Measurements from ENCODE around the gene CCL20. TPM values are rescaled to one million over a fixed set of nuclear protein-coding genes. Genes with fewer than 3 reads are reported as not detected.
"Not testable (repeated sequence)": the region's sequence is repeated elsewhere in the genome, so short reads cannot be mapped to it uniquely, and the experiment has no call there.

CCL20 gene
- polyA plus RNA-seq (ENCODE audit: insufficient read length in 4 of 4) = under 1 TPM; 0.23 to 0.61 (median 0.42) TPM

GRCh38 chr2:227813562-227814353 is at the start of gene CCL20:
Gene CCL20 (plus strand): TSS chr2:227813842. CDS start chr2:227813912, 70 bp downstream.
- no peak for DNase-seq (ENCODE audit: low read depth in 4 of 4, low spot score in 2 of 4)

DNA sequence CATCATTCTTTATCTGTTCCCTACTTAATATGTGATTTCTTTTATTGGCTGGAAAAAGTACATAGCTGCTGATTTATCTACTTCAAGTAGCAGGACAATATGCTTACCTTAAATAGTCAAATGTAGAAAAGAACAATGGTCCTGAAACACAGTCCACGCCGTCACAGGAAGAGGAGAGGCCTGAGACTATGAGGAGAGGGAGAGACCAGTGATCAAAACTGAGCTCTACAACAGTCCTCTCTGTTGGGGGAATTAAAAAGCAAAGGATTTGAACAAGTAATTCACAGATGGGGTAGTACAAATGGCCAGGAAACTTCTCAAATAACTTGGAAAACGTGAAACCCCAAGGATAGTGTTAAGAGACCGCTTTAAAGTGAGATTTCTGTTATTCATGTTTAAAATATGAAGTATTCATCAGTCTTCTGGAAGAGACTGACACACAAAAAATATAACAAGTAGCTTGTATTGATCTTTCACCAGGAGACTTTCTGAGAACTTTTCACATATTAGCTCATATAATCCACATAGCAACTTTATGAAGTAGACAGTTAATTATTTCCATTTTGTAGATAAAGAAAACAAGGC is 47.8 kb upstream of the CCL20 start:
- DNase-seq (ENCODE audit: low read depth in 4 of 4, low spot score in 2 of 4) = no peak

DNA sequence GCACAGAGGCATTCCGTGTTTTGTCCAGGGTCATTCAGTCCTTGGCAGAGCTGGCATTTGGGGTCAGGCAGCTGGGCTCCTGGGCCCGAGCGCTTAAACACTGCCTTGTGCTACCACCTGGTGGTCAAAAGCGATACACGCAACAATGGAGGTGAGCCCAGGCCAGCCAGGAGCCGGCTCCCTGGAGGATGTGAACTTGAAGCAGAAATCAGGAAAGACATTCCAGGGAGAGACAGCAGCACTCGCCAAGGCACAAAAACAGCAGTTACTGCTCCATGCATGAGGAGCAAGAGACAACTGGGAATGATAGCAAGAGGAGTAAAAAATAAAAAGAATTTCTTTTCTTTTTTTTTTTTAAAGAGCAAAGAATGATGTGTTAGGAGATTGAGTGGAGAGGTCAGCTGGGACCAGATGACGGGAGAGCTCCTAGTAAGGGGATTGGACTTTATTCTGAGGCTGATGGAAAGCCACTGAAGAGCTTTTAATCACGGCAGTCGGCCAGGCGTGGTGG is 47.2 kb upstream of the CCL20 start:
- peak in 3 of 4 donors; percentile 50 to 73 (median 53) for DNase-seq (ENCODE audit: low read depth in 4 of 4, low spot score in 2 of 4)

DNA sequence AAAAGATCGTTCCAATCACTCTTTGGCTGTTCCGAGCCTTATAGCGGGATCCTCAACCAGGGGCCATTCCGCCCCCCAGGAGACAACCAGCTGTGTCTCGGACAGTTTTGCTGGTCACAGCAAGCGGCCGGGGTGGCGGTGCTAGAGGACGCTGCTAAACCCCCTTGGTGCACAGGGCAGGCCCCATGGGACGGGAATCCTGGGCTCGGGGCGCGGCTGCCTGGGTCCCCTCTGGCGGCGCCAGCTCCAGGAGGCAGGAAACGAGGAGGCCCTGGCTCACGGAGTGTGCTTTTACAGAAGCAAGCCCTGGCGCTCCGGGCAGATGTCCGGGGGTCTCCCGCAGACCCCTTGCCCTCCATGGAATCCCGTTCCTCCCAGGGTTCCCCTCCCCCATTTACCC is 45.8 kb upstream of the CCL20 start:
- DNase-seq (ENCODE audit: low read depth in 4 of 4, low spot score in 2 of 4) = no peak

DNA sequence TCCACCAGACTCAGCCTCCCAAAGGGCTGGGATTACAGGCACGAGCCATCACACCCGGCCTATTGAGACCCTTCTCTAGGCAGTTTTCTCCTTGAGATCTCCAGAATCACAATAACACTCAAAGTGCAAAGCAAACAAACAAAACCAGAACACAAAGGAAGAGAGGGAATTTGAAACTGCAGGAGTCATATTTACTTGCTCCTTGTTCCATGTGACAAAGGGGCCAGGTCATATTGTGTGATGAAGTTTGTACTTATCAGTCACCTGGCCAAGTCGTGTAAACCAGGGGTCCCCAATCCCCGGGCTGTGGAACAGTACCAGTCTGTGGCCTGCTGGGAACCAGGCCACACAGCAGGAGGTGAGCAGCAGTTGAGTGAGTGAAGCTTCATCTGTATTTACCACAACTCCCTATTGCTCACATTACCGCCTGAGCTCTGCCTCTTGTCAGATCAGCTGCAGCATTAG is 41.4 kb upstream of the CCL20 start:
- no peak for DNase-seq (ENCODE audit: low read depth in 4 of 4, low spot score in 2 of 4)

- no peak for DNase-seq (ENCODE audit: low read depth in 4 of 4, low spot score in 2 of 4)
These were observed 40.7 kb upstream of the CCL20 start for GRCh38 chr2:227772932-227773331.

- no peak for DNase-seq (ENCODE audit: low read depth in 4 of 4, low spot score in 2 of 4)
These were observed 39.5 kb upstream of the CCL20 start for GRCh38 chr2:227774011-227774624.

DNA sequence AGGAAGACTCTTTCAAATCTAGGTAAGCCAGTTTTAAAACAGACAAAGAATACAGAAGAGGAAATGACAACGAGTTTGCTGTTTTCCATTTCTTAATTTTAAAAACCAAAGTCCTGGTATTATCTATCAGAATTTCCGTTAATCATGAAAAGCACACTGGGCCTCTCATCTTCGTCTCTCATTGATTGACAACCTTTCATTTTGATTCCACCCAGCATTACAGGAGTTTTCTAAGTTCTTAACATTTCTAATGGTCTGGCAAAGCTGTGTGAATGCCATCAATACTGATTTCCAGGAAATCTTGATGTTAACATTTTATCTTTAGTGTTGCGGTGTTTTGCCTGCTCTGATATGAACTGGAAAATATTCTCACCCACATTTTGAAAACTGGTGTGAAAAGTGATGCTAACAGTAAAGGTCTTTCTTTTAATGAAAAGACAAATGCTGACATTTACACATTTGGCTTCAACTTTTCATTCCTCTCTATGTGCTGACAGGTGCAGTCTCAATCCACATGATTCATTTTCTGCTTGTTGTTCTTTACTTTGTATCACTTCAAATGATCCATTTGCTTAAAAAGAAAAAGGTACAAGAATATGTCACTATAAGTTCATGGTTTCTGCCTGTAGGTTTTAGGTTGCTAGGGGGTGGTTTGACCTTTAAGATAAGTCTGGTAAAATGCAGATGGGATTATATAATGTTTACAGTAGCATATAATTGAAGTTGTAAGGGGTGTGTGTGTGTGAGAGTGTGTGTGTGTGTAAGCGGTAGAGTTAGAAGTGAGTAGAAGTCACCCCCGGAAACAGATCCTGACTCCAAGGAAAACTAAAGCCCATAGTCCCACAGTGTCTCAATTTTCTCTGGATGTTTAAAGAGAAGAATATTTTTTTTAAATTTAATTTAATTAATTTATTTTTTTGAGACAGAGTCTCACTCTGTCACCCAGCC is 38.5 kb upstream of the CCL20 start:
- no peak for DNase-seq (ENCODE audit: low read depth in 4 of 4, low spot score in 2 of 4)

GRCh38 chr2:227780981-227781615 is 32.5 kb upstream of the CCL20 start:
- DNase-seq (ENCODE audit: low read depth in 4 of 4, low spot score in 2 of 4) = peak in 1 of 4 donors; percentile 21

GRCh38 chr2:227781841-227782240 is 31.8 kb upstream of the CCL20 start:
- DNase-seq (ENCODE audit: low read depth in 4 of 4, low spot score in 2 of 4) = no peak

GRCh38 chr2:227782804-227783203 is 30.8 kb upstream of the CCL20 start:
- DNase-seq (ENCODE audit: low read depth in 4 of 4, low spot score in 2 of 4) = no peak

- no peak for DNase-seq (ENCODE audit: low read depth in 4 of 4, low spot score in 2 of 4)
These were observed 30.1 kb upstream of the CCL20 start for GRCh38 chr2:227783404-227784138.

- no peak for DNase-seq (ENCODE audit: low read depth in 4 of 4, low spot score in 2 of 4)
These were observed 28.3 kb upstream of the CCL20 start for GRCh38 chr2:227785293-227785692.

DNA sequence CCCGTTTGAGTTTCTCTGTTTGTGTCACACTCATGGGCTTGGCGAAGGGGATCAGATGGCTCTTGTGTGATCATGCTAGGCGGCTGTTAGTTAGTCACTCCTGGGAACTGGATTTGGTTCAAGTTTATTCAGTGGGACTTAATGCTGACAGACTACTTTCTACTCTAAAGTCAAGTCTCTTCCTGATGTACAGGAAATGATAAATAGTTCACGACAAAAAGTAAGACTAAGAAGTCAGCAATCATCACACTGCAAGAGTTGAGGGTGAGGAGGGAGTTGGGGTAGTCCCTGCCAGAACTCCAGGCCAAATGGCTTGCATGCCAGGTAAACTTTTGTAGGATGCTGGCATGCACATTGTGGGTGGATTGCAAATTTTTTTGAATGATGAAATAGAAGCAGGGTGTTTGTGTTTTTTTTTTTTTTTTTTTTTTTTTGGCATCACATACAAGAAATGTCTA is 25.1 kb upstream of the CCL20 start:
- no peak for DNase-seq (ENCODE audit: low read depth in 4 of 4, low spot score in 2 of 4)

- no peak for DNase-seq (ENCODE audit: low read depth in 4 of 4, low spot score in 2 of 4)
These were observed 23.8 kb upstream of the CCL20 start for GRCh38 chr2:227789803-227790202.

DNA sequence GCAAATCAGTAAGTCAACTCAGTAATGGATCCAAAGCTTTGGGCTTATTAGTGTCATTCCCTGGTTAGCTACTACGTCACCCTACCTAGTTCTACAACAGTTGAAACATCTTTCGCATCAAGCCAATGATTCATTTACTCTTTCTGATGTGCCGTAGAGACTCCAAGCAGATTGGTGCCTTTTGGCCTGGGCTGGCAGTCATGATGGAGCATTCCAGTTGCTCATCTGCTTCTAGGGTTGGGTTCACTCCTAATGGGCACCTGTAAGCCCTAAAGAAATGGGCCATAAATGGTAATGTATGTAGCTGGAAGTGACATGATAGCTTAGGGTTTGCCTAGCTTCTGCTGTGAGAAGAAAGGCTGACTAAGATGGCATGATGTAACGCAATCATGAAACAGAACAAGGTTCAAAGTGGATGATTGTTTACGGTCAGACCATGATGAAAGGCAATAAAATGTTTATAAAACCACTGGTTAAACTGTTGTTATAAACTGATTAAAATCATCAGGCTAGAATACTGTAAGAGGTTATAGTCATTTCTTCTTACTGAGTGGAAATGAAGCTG is 20.4 kb upstream of the CCL20 start:
- no peak for DNase-seq (ENCODE audit: low read depth in 4 of 4, low spot score in 2 of 4)

GRCh38 chr2:227796045-227796711 is 17.5 kb upstream of the CCL20 start:
- DNase-seq (ENCODE audit: low read depth in 4 of 4, low spot score in 2 of 4) = no peak

DNA sequence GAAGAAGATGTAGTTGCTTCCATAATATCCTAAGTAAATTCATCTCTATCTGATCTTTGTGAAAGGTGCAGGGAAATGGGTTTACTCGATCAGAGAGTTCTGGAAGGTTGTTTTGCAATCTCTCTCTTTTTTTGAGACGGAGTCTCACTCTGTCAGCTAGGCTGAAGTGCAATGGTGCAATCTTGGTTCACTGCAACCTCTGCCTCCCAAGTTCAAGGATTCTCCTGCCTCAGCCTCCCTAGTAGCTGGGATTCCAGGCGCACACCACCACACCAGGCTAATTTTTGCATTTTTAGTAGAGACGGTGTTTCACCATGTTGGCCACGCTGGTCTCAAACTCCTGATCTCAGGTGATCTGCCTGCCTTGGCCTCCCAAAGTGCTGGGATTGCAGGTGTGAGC is 16.9 kb upstream of the CCL20 start:
- not testable (repeated sequence) for DNase-seq (ENCODE audit: low read depth in 4 of 4, low spot score in 2 of 4)

All from left renal cortex interstitium (tissue), 4 donors.